ENCODE data around the gene RNF151. TPM values are rescaled to one million over a fixed set of nuclear protein-coding genes. Genes with fewer than 3 reads are reported as not detected.
A peak's percentile ranks its signal among the peaks of the same experiment; 100 is the strongest.

The RNF151 gene
- total and polyA plus RNA-seq, 2 of the 13 experiments (the other 11 are each of a cell fraction or from before 2014, with no cell fraction given) = not detected

- TF ChIP-seq, protein P1, sequence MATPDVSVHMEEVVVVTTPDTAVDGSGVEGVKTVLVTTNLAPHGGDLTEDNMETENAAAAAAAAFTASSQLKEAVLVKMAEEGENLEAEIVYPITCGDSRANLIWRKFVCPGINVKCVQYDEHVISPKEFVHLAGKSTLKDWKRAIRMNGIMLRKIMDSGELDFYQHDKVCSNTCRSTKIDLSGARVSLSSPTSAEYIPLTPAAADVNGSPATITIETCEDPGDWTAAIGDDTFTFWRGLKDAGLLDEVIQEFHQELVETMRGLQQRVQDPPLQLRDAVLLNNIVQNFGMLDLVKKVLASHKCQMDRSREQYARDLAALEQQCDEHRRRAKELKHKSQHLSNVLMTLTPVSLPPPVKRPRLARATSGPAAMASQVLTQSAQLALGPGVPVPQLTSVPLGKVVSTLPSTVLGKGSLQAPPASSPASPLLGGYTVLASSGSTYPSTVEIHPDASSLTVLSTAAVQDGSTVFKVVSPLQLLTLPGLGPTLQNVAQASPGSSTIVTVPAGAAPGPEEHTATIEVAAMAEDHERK (CRISPR knock-in tag; IDR thresholded peaks at IDR 0.05; ENCODE audit: low read depth) = no peak
- TF ChIP-seq ZIK1 (CRISPR knock-in tag; IDR thresholded peaks at IDR 0.05; ENCODE audit: borderline replicate concordance, low read depth) = no peak; the same call in 1 of the 2 replicates
- TF ChIP-seq EHMT2 (IDR thresholded peaks at IDR 0.05; ENCODE audit: borderline replicate concordance, low read depth, low read length) = no peak
- no peak for TF ChIP-seq ELF4 (CRISPR knock-in tag; IDR thresholded peaks at IDR 0.05; ENCODE audit: borderline replicate concordance)
- TF ChIP-seq ISL2 (CRISPR knock-in tag; IDR thresholded peaks at IDR 0.05) = no peak
- 0 out of 2 replicates have a peak, but pooled peaks have one; percentile 16 for TF ChIP-seq TFDP1 (CRISPR knock-in tag; IDR thresholded peaks at IDR 0.05; ENCODE audit: borderline replicate concordance)
- no peak for TF ChIP-seq ZFP36L2 (CRISPR knock-in tag; IDR thresholded peaks at IDR 0.05)
- TF ChIP-seq PATZ1 (CRISPR knock-in tag; IDR thresholded peaks at IDR 0.05) = peak; percentile 79
- TF ChIP-seq ZNF275 (CRISPR knock-in tag; IDR thresholded peaks at IDR 0.05; ENCODE audit: borderline replicate concordance) = no peak
- TF ChIP-seq ZNF841 (CRISPR knock-in tag; IDR thresholded peaks at IDR 0.05; ENCODE audit: borderline replicate concordance) = no peak
- TF ChIP-seq ZNF12 (CRISPR knock-in tag; IDR thresholded peaks at IDR 0.05) = no peak
- TF ChIP-seq KDM2A (CRISPR knock-in tag; IDR thresholded peaks at IDR 0.05; ENCODE audit: borderline replicate concordance, low read depth) = peak; percentile 84
- peak; percentile 81 for TF ChIP-seq THAP11 (CRISPR knock-in tag; IDR thresholded peaks at IDR 0.05)
- no peak for TF ChIP-seq ATRX (CRISPR knock-in tag; IDR thresholded peaks at IDR 0.05; ENCODE audit: borderline replicate concordance)
- TF ChIP-seq ZNF253 (CRISPR knock-in tag; IDR thresholded peaks at IDR 0.05; ENCODE audit: borderline replicate concordance) = no peak
- TF ChIP-seq, protein P2, sequence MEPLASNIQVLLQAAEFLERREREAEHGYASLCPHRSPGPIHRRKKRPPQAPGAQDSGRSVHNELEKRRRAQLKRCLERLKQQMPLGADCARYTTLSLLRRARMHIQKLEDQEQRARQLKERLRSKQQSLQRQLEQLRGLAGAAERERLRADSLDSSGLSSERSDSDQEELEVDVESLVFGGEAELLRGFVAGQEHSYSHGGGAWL (CRISPR knock-in tag; IDR thresholded peaks at IDR 0.05) = no peak; the same call in 1 of the 2 replicates
- no peak for TF ChIP-seq TRAFD1 (CRISPR knock-in tag; IDR thresholded peaks at IDR 0.05; ENCODE audit: borderline replicate concordance)
- TF ChIP-seq REL (CRISPR knock-in tag; conservative IDR thresholded peaks at IDR 0.05) = no peak
- TF ChIP-seq ONECUT2 (CRISPR knock-in tag; IDR thresholded peaks at IDR 0.05) = peak; percentile 23; the same call in 1 of the 2 replicates
- 0 out of 2 replicates have a peak, but pooled peaks have one; percentile 29 for TF ChIP-seq FOXJ3 (CRISPR knock-in tag; IDR thresholded peaks at IDR 0.05; ENCODE audit: borderline replicate concordance)
- TF ChIP-seq RCOR2 (CRISPR knock-in tag; IDR thresholded peaks at IDR 0.05) = no peak
Observed at GRCh38 chr16:2003827-2004641, 37.4 kb downstream of the RNF151 start (continued).

Measured in HepG2 (cell line).